Osteocyte (in vitro differentiated cells): ENCODE data around the gene ZNF195. TPM values are rescaled to one million over a fixed set of nuclear protein-coding genes. Genes with fewer than 3 reads are reported as not detected.
A peak's percentile ranks its signal among the peaks of the same experiment; 100 is the strongest.

Source experiments
- DNase-seq: peaks from one replicate; pipeline ENCODE4 v3.0.0; 2021; ENCODE audit warnings: mixed read lengths; ENCODE audit not compliant: unreplicated experiment; ENCODE audit errors: extremely low spot score
- H3K27ac Mint-ChIP-seq: one replicate; pipeline ENCODE4 v1.8.0; 2021; ENCODE audit warnings: mild to moderate bottlenecking, mixed read lengths; ENCODE audit not compliant: unreplicated experiment
- H3K27me3 Mint-ChIP-seq: one replicate; pipeline ENCODE4 v1.8.0; 2021; ENCODE audit warnings: mixed read lengths; ENCODE audit not compliant: unreplicated experiment
- H3K36me3 Mint-ChIP-seq: one replicate; pipeline ENCODE4 v1.8.0; 2021; ENCODE audit warnings: mixed read lengths; ENCODE audit not compliant: unreplicated experiment
- H3K4me1 Mint-ChIP-seq: one replicate; pipeline ENCODE4 v1.8.0; 2021; ENCODE audit warnings: mixed read lengths; ENCODE audit not compliant: unreplicated experiment
- H3K4me3 Mint-ChIP-seq: one replicate; pipeline ENCODE4 v1.8.0; 2021; ENCODE audit warnings: mild to moderate bottlenecking, moderate library complexity, mixed read lengths; ENCODE audit not compliant: unreplicated experiment
- H3K9me3 Mint-ChIP-seq: one replicate; pipeline ENCODE4 v1.8.0; 2021; ENCODE audit warnings: mixed read lengths; ENCODE audit not compliant: unreplicated experiment
- CTCF ChIP-seq: fragments of 200-600 bp; sonication (generic); IDR thresholded peaks from 2 replicates; pipeline ENCODE4 v1.5.0; 2021; ENCODE audit warnings: antibody characterized with exemption, mild to moderate bottlenecking, moderate library complexity
- total RNA-seq: library from RNA; stranded (reverse); gene quantifications from 2 replicates; pipeline ENCODE4 v1.2.1, GENCODE V29; 2021

ZNF195 gene
- total RNA-seq, 1 donor from 2014 or later, result 18.5 TPM

- TF ChIP-seq CTCF, result no peak
Observed at GRCh38 chr11:3382613-3383285, 3.8 kb upstream of the ZNF195 start.

DNA sequence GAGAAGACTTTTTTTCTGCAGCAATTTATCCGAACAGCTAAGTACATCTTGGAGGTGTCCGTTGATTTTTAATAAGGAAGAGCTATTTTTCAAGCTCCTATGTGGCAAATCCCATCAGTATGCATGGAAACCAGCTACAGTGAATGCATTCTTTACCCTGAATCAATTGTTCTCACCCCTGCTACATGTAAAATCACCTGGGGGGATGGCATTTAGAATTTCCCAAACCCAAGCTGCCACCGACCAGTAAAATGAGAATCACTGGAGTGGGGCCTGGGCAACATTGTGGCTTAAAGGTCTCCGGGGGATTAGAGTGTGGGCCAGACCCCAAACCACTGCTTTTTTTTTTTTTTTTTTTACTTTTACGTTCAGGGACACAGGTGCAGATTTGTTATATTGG, 2.8 kb upstream of the ZNF195 start:
- DNase-seq, result no peak
- Mint-ChIP-seq H3K9me3 (peaks cover 5% of the 10 kb centered on the region), H3K4me1 (peaks cover 20% of the 10 kb centered on the region), H3K4me3 (no peak overlapping the region), H3K27ac (no peak overlapping the region), H3K27me3 (peaks cover 17% of the 10 kb centered on the region), H3K36me3 (peaks cover 3% of the 10 kb centered on the region)
- TF ChIP-seq CTCF, result no peak

More at GRCh38 chr11:3382613-3383285, 3.8 kb upstream of the ZNF195 start:
- H3K27me3 Mint-ChIP-seq, result peaks cover 17% of the 10 kb centered on the region
- H3K4me1 Mint-ChIP-seq, result peaks cover 12% of the 10 kb centered on the region
- H3K27ac Mint-ChIP-seq, result no peak overlapping the region
- H3K36me3 Mint-ChIP-seq, result no peaks in the 10 kb centered on the region
- H3K4me3 Mint-ChIP-seq, result no peak overlapping the region
- peak; percentile 75 for DNase-seq
- peaks cover 5% of the 10 kb centered on the region for H3K9me3 Mint-ChIP-seq

DNA sequence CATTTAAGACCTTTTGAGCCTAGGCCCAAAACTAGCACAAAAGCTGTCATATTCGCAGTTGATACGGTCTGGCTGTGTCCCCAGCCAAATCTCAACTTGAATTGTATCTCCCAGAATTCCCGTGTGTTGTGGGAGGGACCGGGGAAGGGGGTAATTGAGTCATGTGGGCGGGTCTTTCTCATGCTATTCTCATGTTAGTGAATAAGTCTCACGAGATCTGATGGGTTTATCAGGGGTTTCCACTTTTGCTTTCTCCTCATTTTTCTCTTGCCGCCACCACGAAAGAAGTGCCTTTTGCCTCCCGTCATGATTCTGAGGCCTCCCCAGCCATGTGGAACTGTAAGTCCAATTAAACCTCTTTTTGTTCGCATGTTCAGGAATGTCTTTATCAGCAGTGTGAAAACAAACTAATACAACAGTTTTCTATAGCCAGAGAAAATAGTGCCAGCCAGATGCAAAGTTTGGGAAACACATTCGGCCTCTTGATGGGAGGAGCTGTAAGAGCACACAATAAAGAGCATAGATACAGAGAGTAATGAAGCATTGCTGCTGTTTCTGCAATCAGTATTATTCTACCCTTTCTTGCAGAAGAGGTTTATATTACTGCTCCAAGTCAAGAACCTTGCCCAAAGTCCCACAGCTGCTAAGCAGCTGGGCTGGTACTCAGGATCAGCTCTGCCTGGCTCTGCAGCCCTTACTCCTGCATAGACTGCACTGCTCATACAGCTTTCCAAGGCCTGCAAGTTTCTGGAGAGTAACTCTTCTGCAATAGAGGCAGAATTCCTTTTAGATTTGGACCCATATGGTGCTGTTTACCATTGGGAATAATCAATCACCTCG, 2.0 kb upstream of the ZNF195 start:
- H3K27me3 Mint-ChIP-seq, result peaks cover 17% of the 10 kb centered on the region
- peaks cover 9% of the 10 kb centered on the region for H3K36me3 Mint-ChIP-seq
- peak overlapping the region; percentile 21 for H3K4me3 Mint-ChIP-seq
- DNase-seq, result no peak
- no peak for TF ChIP-seq CTCF
- no peak overlapping the region for H3K27ac Mint-ChIP-seq
- H3K9me3 Mint-ChIP-seq, result peaks cover 3% of the 10 kb centered on the region
- H3K4me1 Mint-ChIP-seq, result peaks cover 27% of the 10 kb centered on the region

DNA sequence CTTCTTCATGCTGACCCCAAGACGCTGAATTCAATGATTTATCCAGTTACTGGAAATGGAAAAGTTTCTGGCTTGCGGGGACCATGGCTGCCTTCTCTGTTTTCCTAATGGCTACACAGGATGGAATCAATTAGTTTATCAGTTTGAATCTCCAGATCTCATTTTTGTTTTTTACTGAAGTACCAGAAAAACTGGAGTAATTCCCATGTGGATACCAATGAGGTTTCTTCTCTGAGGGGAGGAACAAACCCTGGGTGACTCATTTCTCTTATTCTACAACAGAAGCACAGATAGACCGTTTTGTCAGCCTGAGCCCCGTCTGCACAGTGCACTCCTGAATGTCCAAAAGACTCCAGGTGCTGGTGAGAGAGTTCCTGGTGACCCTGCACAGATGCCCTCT, 3.4 kb downstream of the ZNF195 start:
- H3K27me3 Mint-ChIP-seq, result no peaks in the 10 kb centered on the region

More for the DNA sequence above, 3.4 kb downstream of the ZNF195 start:
- Mint-ChIP-seq H3K36me3 (peaks cover 45% of the 10 kb centered on the region), H3K9me3 (no peaks in the 10 kb centered on the region), H3K4me1 (peaks cover 31% of the 10 kb centered on the region), H3K27ac (no peak overlapping the region), H3K4me3 (no peak overlapping the region)
- TF ChIP-seq CTCF, result no peak
- DNase-seq, result no peak
